ENCODE data around the gene KSR1. TPM values are rescaled to one million over a fixed set of nuclear protein-coding genes. Genes with fewer than 3 reads are reported as not detected.

KSR1 gene
- total RNA-seq, 1 donor from 2014 or later, result 40.3 TPM

DNA sequence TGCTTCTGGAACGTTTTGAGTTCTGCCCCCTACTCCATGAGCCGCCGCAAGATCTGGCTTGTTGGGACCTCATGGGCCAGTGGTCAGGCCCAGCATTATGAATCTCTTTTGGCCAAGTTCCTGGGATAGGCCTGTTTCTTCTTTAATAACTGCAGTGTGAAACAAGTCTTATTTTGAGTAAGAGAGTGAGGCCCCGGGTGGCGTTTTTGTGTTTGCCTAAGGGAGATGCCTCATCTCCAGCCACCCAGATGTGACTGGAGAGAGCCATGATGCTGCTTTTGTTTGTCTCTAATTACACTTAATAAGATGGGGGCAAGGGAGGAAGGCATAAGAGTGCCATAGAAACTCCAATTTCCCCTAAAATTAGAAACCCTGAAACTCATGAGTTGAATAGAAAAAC is 39.8 kb downstream of the KSR1 start:
- intact Hi-C loops (cut with DNase I), result no loop called here
- Histone ChIP-seq H3K4me1 (peaks cover 72% of the 10 kb centered on the region), H3K27me3 (no peaks in the 10 kb centered on the region), H3K36me3 (no peaks in the 10 kb centered on the region), H3K9me3 (no peaks in the 10 kb centered on the region), H3K4me3 (peak overlapping the region in 1 of 2 donors; percentile 32), H3K27ac (peak overlapping the region; percentile 37)
- no peak for TF ChIP-seq POLR2A (IDR thresholded peaks at IDR 0.05)
- DNase-seq (ENCODE audit: extremely low spot score in 2 of 2), result no peak

DNA sequence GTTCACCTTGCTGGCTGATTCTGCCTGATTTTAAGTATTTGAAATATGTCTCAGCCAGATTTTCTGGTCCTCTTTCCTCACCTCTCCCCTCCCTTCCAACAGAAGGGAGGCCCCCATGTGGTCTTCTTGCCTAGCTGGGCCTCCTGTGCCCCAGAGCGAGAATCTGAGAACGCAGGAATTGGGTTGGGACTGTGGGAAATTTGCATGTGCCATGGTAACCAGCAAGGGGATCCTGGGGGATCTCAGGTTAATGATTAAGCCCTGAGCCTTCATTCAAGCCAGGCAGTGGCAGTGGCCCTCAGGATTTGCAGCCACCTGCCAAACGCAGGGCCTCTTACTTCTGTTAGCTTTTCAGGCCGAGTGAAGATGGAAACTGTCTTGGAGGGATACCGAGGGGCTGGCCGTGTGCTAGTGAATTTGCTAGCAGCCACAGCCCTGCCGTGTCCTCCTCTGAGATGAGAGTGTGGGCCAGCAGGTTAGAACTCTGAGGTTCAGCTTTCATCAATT is 40.2 kb downstream of the KSR1 start:
- no peak overlapping the region for H3K4me3 ChIP-seq
- DNase-seq (ENCODE audit: extremely low spot score in 2 of 2), result no peak
- peak overlapping the region; percentile 37 for H3K27ac ChIP-seq
- no peaks in the 10 kb centered on the region for H3K9me3 ChIP-seq
- no peaks in the 10 kb centered on the region for H3K27me3 ChIP-seq
- H3K4me1 ChIP-seq, result peaks cover 72% of the 10 kb centered on the region
- H3K36me3 ChIP-seq, result no peaks in the 10 kb centered on the region
- TF ChIP-seq POLR2AphosphoS5 (IDR thresholded peaks at IDR 0.05; ENCODE audit: insufficient read depth in 1 of 2, low read depth in 1 of 2) (no peak), POLR2A (IDR thresholded peaks at IDR 0.05) (no peak)
- TF ChIP-seq, protein P1, sequence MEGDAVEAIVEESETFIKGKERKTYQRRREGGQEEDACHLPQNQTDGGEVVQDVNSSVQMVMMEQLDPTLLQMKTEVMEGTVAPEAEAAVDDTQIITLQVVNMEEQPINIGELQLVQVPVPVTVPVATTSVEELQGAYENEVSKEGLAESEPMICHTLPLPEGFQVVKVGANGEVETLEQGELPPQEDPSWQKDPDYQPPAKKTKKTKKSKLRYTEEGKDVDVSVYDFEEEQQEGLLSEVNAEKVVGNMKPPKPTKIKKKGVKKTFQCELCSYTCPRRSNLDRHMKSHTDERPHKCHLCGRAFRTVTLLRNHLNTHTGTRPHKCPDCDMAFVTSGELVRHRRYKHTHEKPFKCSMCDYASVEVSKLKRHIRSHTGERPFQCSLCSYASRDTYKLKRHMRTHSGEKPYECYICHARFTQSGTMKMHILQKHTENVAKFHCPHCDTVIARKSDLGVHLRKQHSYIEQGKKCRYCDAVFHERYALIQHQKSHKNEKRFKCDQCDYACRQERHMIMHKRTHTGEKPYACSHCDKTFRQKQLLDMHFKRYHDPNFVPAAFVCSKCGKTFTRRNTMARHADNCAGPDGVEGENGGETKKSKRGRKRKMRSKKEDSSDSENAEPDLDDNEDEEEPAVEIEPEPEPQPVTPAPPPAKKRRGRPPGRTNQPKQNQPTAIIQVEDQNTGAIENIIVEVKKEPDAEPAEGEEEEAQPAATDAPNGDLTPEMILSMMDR (IDR thresholded peaks at IDR 0.05), result no peak
- intact Hi-C loops (cut with DNase I), result no loop called here

DNA sequence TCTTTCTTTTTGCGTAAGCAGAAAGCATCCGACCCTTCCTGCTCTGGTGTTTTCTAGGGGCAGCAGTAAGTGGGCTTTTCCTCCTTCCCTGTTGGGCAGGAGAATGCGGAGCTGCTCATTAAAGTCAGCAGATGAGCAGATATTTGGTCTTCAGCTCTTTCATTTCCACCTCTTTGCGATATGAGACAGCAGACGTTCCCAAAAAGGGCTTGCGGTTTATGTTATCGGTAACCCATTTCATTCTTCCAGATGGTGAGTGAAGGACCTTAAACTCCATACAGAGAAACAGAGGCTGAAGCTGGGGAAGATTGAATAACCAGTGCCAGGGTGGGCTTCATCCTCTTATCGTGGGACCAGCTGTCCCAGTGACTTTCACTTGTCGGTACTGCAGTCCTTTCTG is 40.7 kb downstream of the KSR1 start:
- DNase-seq (ENCODE audit: extremely low spot score in 2 of 2), result no peak
- Histone ChIP-seq H3K4me3 (no peak overlapping the region), H3K36me3 (no peaks in the 10 kb centered on the region), H3K27me3 (no peaks in the 10 kb centered on the region), H3K9me3 (no peaks in the 10 kb centered on the region), H3K4me1 (peaks cover 72% of the 10 kb centered on the region), H3K27ac (peak overlapping the region; percentile 37)
- no peak for TF ChIP-seq POLR2A (IDR thresholded peaks at IDR 0.05)
- no peak for TF ChIP-seq POLR2AphosphoS5 (IDR thresholded peaks at IDR 0.05; ENCODE audit: insufficient read depth in 1 of 2, low read depth in 1 of 2)
- TF ChIP-seq, protein P1 (IDR thresholded peaks at IDR 0.05), result no peak
- intact Hi-C loops (cut with DNase I), result no loop called here

DNA sequence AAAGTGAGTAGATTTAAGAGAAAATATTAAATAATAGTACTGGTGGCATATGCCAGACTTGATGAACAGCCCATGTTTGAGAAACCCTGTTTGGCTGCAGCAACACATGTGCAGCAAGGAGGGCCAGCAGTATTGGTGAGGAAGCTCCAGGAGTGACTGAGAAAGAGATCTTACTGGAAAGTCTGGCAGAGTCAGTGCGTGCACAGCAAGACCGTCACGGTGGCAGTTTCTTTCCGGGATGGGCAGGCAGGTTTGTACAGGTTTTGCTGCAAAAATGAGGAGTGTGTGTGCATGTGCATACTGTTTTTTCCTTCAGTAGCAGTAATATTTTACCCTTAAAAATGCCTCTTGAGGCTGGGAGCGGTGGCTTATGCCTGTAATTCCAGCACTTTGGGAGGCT is 41.4 kb downstream of the KSR1 start:
- DNase-seq (ENCODE audit: extremely low spot score in 2 of 2), result no peak
- no peak for TF ChIP-seq POLR2A (IDR thresholded peaks at IDR 0.05)
- TF ChIP-seq, protein P1 (IDR thresholded peaks at IDR 0.05), result no peak
- TF ChIP-seq POLR2AphosphoS5 (IDR thresholded peaks at IDR 0.05; ENCODE audit: insufficient read depth in 1 of 2, low read depth in 1 of 2), result peak in 1 of 2 donors; percentile 74
- Histone ChIP-seq H3K4me3 (no peak overlapping the region), H3K36me3 (no peaks in the 10 kb centered on the region), H3K27me3 (no peaks in the 10 kb centered on the region), H3K27ac (no peak overlapping the region), H3K4me1 (peaks cover 76% of the 10 kb centered on the region), H3K9me3 (no peaks in the 10 kb centered on the region)
- intact Hi-C loops (cut with DNase I), result no loop called here

DNA sequence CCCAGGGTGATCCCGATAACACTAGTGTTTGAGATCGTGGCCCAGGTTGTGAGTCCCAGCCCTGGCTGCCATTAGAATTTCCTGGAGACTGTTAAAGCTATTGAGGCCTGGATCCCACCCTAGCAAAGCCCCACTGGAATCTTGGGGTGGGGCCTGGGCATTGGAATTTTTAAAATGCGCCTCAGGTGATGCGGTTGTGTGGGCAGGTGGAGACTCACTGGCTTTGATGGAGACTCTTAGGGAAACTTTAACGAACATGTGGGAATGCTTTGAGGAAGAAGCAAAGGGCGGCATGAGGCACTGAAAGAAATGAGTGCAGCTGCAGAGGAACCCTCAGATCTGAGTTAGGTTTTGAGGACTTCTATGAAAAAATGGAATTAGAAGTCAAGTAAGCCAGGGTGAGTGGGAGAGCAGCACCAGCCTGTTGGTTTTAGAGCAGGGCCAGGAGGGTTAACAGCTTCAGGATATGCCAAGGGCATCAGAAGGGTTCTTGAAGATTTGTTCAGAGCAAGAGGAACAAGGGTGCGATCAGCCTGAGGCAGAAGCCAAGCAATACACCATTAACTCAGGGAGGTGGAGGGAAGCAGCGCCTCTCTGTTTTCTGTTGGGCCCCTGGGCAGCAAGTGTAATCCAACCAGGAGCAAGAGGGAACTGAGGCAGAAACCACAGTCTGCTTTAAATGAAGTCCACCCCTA is 42.5 kb downstream of the KSR1 start:
- Histone ChIP-seq H3K4me1 (peaks cover 75% of the 10 kb centered on the region), H3K27me3 (no peaks in the 10 kb centered on the region), H3K4me3 (no peak overlapping the region), H3K36me3 (no peaks in the 10 kb centered on the region), H3K9me3 (no peaks in the 10 kb centered on the region), H3K27ac (no peak overlapping the region)
- TF ChIP-seq, protein P1 (IDR thresholded peaks at IDR 0.05), result no peak
- TF ChIP-seq POLR2A (IDR thresholded peaks at IDR 0.05) (no peak), POLR2AphosphoS5 (IDR thresholded peaks at IDR 0.05; ENCODE audit: insufficient read depth in 1 of 2, low read depth in 1 of 2) (no peak)
- DNase-seq (ENCODE audit: extremely low spot score in 2 of 2), result no peak
- intact Hi-C loops (cut with DNase I), result no loop called here

Measured in vagina (tissue), 2 donors.